GM21360 (cell line): ENCODE data around the gene RPS23.

Source experiments
- ATAC-seq: cut with Tn5 transposase; IDR thresholded peaks from one replicate; pipeline ENCODE4 v1.9.1; 2021; ENCODE audit warnings: mild to moderate bottlenecking, moderate library complexity; ENCODE audit not compliant: unreplicated experiment

The RPS23 gene

DNA sequence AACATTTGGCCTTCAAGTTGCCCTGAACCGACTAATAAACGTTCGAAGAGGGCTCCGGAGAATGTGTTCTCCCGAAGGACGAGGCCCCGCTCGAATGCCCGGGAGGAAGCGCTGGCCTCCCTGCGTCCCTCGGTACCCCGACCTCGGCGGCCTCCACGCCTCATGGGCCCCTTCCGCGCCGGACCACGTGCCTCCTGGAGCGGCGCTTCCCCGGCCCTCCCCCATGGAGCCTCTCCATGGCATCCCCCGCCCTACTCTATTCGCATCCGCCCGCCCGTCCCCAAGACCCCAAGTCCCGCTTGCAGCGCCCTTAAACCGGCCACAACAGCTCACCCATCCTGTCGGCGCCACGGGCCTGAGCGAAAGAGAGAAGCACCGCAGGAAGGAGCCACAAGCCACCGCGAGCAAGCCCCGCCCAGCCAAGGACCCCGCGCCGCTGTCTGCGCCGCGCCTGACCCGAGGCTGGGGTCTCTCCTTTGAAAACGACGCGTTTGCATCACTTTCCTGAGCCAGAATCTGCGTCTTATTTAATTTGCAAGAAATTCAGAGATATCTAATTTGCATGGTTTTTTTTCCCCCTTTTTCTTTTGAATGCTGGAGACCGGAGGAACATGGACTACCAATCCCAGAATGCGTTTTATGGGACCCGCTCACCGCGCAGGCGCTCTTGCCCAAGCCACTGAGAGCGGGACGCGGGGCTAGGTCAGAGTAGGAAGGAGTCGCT, at the start of gene RPS23:
RPS23 (minus strand) TSS at position 368 of the 724 bp plus-strand sequence; CDS start at position 337, 31 bp downstream.
- ATAC-seq = peak; percentile 92

DNA sequence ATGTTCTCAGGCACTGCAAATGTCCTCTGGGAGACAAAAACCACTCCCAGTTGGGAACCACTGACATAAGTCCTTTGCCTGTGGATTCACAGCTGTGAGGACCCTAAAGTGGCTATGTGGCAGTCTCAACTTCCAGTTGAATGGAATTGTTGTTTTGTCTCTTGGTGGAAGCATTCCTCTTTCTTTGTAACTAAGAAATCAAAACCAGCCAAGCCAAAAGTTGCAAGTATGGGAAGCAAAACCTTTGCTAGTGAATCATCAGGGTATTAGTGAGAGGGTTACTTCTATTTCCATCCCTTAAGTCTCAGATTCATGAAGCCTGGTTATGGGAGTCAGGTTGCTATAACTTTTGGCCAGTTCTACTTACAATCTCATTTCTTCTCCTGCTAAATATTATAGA, 49.8 kb upstream of the RPS23 start:
- no peak for ATAC-seq

DNA sequence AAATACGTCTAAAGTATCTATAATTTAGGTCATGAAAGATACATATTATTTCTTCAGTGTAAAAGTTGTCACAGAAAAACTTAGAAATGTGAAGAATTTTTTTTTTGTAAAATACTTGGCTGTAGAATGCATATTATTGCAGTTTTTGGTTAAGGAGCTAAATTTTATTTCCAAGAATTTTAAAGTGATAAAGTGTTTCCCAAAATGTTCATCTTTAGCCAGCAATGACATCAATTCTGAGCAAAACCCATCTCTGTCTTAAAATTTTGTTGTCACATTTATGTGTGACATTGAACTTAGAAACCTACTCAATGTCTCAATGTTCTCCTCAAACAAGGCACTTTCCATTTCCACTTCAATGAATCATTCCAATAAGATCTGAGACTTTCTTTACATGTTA, 47.8 kb upstream of the RPS23 start:
- no peak for ATAC-seq

DNA sequence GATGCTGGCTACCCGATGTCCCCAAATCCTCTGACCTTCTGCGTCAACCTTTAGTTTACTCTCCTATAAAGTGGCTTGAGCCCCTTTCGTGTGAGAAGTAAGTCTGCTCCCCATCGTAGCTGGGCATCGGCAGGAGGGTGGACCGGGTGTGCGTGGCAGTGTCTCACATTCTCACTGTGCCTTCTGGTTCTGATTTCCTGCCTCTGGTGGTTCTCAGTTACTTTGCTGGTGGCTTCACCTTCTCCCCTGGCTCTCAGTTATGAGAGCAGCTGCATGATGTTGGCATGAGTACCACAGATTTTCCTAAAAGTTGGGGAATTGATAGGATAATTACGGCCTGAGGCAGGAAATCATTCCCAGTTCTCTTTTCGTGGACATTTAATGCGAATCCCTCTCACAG, 47.0 kb upstream of the RPS23 start:
- no peak for ATAC-seq

DNA sequence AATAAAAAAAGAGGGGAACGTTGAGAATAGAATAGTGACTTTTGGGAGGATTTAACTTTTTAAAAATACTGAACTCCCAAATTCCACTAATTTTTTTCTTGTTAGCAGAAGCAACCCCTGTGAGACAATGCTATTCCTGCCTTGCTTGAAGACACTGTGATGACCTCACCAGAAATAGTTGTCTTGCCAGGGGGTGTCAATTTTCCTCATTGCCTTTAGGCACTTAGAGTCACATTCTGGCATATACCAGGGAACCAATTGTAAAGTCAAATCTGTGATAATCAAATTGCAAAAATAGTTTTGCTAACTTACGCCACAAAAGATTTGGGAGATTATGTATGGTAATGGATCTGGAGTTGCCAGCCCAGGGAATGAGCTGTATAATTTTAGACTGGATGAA, 42.8 kb upstream of the RPS23 start:
- ATAC-seq = no peak

DNA sequence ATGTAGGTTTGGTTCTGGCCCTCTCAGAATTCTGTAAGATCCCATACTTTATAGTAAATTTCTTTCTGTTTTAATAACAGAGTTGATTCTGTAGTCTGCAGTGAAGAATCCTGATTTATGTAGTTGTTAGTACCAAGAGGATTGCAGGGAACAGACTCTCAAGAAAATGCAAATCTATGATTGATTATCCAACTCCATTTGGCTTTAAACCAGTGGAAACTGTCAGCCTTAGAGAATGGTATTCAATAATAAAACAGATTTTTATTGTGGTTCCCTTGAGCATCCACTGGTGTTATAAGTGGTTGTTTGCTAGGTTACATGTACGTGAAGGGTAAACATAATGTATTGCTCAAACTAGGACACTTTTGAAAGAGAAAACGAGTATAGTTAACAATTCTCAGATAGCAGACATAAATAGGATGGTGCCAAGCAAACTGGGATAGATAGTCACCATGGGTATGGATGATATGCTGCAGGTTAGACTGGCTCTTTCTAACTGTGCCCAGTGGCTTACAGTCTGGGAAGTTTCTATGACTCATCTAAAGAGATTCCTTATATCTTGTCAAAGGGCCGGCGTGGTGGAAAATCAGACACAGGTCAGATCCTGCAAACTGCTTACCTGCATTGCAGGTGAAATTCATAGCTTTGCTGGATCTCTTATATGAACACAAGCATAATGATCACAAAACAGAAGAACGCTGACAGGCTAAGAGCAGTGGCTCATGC, 41.7 kb upstream of the RPS23 start:
- no peak for ATAC-seq

DNA sequence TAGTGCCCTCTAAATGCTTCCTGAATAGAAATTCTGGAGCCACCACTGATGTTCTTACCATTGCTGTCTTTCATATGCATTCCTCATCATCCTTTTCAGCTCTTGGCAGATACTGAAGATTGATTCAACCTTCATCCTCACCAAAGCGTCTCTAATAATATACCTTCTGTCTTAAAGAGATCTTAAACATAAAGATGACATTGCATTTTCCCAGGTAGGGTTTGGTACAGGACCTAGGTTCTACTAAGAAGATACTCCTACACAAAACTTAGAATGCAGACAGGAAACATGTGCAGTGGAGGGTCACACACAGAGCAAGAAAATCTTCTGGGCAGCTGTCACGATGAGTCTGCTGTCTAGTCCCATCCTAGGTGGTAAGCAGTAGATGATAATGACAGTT, 41.0 kb upstream of the RPS23 start:
- ATAC-seq = no peak

DNA sequence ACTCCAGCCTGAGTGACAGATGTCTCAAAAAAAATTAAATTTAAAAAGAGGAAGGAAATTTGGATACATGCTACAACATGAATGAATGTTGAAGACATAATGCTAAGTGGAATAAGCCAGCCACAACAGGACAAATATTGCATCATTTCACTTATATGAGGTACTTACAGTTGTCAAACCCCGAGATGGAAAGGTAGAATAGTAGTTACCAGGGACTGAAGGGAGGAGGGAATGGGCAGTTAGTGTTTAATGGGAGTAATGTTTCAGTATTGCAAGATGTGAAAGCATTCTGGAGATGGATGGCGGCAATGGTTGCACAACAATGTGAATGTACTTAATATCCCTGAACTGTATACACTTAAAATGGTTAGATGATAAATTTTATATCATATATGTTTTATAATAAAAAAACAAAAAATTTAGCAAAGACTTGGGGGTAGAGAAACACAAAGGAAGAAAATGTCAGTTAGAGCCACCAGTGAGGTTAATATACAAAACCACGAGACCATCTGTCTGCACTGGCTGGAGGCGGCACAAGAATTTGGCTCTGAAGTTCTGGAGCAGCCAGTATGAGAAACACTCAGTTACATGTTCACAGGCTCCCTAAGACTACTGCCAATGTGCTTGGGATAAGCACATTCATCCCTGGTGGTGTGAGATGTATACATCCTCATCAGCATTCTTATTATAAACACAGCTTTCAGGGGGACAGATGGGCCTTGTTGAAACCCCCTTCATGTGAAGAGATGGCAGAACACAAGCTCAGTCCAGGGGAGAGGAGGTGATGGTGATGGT, 37.0 kb upstream of the RPS23 start:
- no peak for ATAC-seq

DNA sequence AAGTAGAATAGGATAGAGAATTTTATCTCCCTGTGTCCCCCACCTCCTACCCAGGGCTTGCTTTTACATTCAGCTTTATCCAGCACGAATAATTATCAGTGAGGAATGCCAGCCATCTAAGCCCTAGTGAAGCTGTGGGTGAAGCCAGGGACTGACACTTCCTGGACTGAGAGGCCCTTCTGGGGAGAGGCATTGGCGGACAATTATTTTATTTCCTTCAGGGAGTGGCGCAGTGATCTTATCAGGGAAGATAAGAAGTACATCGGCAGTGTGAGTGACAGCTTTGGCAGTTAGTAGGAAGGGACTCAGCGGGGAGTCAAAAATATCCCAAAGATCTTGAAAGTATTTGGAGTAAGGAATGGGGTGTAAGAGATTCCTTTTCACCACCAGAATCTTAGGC, 34.9 kb upstream of the RPS23 start:
- ATAC-seq = no peak

DNA sequence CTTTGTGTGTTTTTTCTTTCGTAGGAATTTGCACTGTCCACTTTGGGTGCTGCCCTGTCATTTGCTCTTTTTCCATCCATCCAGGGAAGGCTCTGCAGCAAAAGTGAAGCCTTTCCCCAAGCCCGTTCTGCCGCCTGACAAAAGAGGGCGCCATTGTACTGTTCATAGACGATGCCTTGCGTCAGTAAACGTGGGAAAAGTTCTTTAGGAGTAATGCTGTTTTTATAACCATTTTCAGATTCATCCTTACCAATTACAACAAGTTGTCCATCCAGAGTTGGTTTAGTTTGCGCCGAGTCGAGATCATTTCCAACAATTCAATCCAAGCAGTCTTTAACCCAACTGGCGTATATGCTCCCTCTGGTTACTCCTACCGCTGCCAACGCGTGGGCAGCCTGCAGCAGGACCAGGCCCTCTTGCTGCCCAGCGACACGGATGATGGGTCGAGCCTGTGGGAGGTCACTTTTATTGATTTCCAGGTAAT, 34.3 kb upstream of the RPS23 start:
- no peak for ATAC-seq

DNA sequence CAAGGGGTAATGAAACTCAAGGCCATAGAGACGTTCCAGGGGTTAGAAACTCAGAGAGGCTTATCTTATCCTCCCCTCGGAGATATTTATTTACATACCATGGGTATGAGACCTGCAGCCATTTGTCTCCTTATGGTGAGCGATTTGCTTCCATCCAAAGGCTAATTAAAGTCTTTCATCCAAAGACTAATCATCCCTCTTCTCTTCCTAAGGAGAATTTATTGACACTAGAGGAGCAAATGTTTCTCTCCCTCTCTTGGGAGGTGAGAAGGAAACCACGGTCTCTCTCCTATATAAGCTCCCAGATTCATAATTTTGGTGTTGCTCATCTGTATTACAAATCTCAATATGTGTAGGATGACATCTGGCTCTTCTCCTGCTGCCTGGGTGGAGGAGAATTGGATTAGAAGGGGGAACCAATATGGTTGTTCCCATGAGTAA, 31.0 kb upstream of the RPS23 start:
- ATAC-seq = no peak

DNA sequence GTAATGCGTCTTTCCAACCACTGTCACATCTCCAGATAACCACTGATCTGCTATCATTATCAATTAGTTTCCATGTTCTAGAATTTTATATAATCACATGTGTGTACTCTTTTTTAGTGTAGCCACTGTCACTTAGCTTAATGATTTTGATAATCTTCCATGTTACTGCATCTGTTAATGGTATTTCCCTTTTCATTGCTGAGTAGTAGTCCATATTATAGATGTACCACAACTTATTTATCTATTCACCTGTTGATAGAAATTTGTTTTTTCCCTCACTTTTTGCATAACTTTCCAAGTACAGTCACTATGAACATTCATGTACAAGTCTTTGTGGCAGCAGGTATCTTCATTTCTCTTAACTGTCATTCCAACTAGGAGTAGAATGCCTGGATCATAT, 30.3 kb upstream of the RPS23 start:
- ATAC-seq = no peak

DNA sequence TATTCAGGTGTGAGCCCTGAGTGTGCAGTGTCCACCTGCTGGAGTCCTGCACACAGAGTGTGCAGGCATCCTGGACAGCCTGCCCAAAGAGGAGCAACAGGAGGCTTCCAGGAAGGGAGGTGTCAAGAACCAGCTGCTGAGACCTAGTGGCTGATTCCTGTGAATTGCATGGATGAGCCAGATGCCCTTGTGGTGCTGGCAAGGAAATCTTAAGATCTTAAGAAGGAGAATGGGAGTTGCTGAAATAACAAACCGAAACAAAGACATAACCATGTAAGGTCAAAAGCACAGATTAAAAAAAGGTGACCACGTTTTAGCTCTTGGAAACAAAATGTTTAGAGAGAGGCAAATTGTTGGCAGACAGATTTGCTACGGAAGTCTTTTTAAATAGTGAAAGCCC, 29.3 kb upstream of the RPS23 start:
- ATAC-seq = no peak

DNA sequence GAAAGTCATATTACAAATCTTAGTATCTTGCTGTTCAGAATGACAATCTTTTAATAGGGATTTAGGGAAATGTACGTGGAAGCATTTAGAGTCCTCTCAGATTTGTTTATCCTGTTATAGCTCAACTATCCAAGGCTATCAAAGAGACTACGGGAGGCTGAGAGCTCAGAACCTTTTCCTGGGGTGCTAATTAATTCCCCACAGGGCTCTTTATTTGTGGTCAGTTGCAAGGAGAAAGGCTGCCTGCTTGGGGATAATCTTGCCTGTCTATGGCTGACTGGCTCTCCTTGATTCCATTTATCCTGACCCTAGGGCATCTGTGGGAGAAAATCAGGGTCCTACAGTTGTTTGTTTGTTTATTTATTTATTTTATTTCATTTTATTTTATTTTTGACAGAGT, 28.0 kb upstream of the RPS23 start:
- ATAC-seq = no peak

DNA sequence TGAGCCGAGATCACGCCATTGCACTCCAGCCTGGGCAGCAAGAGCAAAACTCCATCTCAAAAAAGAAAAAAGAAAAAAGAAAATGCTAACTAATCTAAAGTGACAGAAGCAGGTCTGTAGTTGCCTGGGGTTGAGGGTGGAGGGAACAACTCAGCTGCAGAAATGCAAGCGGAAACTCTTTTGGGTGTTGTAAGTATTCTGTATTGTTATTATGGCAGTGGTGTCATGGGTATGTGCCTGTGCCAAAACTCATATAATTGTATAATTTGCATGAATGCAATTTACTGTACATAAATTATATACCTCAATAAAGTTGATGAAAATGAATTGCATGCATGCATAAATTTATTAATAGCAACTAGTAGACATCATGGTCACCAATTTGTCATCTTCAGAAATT, 23.0 kb upstream of the RPS23 start:
- no peak for ATAC-seq

DNA sequence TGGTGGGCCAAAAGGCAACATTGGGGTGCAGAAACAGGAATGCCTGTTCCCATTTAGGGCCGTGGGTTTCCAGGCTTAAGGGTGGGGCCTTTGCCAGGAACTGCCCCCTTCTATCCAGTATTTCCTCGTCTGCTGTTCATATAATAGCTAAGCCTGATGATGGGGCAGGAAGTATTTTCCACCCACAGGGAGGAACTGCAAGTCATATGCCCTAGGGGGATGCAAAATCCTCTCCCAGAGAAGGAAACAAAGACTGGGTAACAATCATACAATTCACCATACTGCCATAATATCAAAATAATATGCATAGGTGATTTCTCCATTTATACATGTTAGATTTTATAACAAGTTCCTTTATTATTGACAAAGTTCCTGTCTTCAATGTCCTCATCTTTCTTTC, 20.5 kb upstream of the RPS23 start:
- ATAC-seq = no peak

DNA sequence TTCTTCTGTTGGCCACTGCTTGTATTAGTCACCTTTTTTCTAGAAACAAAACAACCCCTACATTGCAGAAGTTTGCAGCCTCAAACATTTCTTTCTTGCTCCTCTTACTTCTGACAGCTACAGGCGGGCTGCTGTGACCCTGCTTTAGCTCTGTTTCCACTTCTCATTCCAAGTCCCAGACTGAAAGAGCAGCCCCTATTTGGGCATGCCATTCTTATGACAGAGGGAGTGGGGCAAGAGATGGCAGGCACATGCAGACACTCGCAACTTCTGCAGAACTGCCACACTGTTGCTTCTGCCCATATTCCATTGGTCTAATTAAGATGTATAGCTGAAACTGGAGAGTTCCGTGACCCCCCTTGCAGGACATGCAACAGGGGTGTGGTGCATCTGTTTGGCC, 19.6 kb upstream of the RPS23 start:
- ATAC-seq = no peak

DNA sequence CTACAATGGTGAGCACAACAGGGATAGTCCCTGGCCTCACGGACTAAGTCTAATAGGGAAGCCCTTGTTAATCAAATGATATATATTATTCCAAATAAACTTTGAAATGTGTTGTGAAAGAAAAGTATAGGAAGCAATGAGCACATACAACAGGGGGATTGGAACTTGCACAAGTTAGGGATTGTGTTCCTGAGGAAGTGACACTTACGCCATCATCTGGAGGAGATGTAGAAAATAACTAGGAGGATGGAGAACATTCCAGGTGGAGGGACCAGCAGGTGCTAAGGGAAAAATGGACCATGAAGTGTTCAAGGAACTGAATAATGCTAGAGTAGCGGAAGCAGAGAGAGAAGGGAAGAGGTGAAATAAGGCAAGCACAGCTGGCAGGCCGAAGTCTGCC, 18.8 kb upstream of the RPS23 start:
- ATAC-seq = no peak

DNA sequence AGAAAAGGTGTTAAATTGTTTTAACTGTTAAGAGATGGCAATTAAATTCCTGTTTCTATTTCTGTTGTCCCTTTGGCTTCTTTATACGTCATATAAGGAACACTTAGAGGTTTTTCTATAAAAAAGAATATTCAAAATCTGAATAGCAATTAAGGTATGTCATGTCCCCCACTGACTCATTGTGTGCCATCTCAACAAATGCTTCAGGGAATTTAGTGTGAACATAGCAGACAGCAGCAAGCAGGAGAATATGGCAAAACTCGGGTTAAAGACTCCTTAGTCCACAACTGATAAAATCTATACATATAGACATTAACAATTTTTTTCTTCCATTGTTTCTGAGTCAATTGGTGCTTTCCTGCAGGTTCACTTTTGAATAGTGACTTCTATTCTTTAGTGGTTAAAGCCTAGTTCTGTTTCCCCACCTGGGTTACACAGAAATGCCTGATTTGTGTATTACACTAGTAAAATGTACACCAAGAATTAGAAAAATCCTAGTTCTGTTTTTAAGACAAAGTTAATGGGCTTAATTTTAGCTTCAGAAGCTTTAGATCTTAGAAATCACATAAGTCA, 17.9 kb upstream of the RPS23 start:
- ATAC-seq = no peak

DNA sequence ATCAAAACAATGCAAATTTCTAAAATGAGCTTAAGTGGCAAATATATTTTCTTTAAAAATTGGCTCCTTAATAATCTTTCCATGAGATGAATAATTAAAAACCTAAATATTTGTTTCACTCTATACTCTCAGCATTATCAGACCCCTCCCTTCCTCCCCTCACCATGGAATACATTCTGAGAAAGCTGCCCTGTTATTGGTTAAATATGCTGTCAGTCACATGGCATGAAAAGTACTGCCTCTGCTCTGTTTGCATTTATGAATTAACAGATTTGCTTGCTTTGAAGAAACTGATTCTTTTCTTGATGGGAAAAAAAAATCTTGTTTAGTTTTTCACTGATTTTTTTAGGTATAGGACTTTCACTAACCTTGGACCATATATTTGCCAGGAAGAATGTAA, 17.0 kb upstream of the RPS23 start:
- no peak for ATAC-seq

DNA sequence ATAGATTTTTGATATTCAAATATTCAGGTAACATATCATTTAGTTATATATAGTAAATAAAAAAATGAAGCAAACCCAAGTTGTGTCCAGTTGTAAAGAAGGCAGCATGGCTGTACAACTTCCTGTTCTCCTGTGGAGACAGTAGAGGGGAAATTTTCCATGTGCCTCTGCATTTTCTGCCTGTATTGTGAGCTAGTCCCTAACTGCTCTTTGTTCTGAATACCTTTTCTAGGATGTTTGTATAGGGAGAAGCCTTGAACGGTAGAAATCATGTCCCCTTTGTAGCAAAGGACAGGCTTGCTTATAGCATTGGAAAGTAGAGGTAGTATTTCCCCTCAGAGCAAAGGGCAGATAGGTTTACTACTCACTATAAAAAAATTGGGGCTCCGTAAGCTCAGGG, 13.3 kb upstream of the RPS23 start:
- ATAC-seq = no peak
